MCF 10A (cell line): ENCODE results near the gene WFDC2. TPM values are rescaled to one million over a fixed set of nuclear protein-coding genes. Genes with fewer than 3 reads are reported as not detected.

ENCODE experiments used
- BruUV-seq: library from RNA; stranded (reverse); fragments of 400-500 nt; replicated peaks from 2 replicates; lab custom pipeline; 2021; lab: Mats Ljungman, UMichigan
- CTCF ChIA-PET: fragments of 300-600 bp; sonication (Branson Sonifier 250); formaldehyde crosslinking; extraction: SDS; loops from one replicate; lab custom pipeline; 2021; ENCODE audit warnings: antibody characterized with exemption, inconsistent platforms; lab: Yijun Ruan, JAX
- POLR2A ChIA-PET: fragments of 300-600, 350-650 bp; sonication (Branson Sonifier 250); formaldehyde crosslinking; extraction: SDS; loops from one replicate; lab custom pipeline; 2020; ENCODE audit warnings: antibody characterized with exemption, inconsistent platforms; lab: Yijun Ruan, JAX
- DNase-seq: peaks from one replicate; pipeline ENCODE4 v3.0.0-alpha.2; 2018; ENCODE audit not compliant: unreplicated experiment
- H3K27ac Mint-ChIP-seq: one replicate; pipeline ENCODE4 v1.8.0; 2022; ENCODE audit warnings: mild to moderate bottlenecking, low read depth, mixed read lengths; ENCODE audit not compliant: unreplicated experiment
- H3K27me3 Mint-ChIP-seq: one replicate; pipeline ENCODE4 v1.8.0; 2022; ENCODE audit warnings: mixed read lengths; ENCODE audit not compliant: insufficient read depth, unreplicated experiment
- H3K36me3 Mint-ChIP-seq: one replicate; pipeline ENCODE4 v1.8.0; 2022; ENCODE audit warnings: mild to moderate bottlenecking, moderate library complexity, mixed read lengths; ENCODE audit not compliant: insufficient read depth, unreplicated experiment
- H3K4me1 Mint-ChIP-seq: one replicate; pipeline ENCODE4 v1.8.0; 2022; ENCODE audit warnings: mixed read lengths; ENCODE audit not compliant: insufficient read depth, unreplicated experiment
- H3K4me3 Mint-ChIP-seq: one replicate; pipeline ENCODE4 v1.8.0; 2022; ENCODE audit warnings: mild to moderate bottlenecking, moderate library complexity, mixed read lengths; ENCODE audit not compliant: unreplicated experiment
- H3K9me3 Mint-ChIP-seq: one replicate; pipeline ENCODE4 v1.8.0; 2022; ENCODE audit warnings: mixed read lengths; ENCODE audit not compliant: unreplicated experiment
- CTCF ChIP-seq: fragments of 200-600 bp; IDR thresholded peaks from one replicate; pipeline ENCODE4 v1.8.0; 2022; ENCODE audit warnings: antibody characterized with exemption, mild to moderate bottlenecking; ENCODE audit not compliant: unreplicated experiment
- intact Hi-C: fragments of 100-400 bp; cut with micrococcal nuclease; formaldehyde crosslinking; loops from 2 replicates; pipeline ENCODE4 v1.14.1; 2022
- total RNA-seq: library from RNA; stranded (reverse); gene quantifications from 2 replicates; pipeline ENCODE4 v1.2.3, GENCODE V29; 2022

The WFDC2 gene
- total RNA-seq, 1 experiment from 2014 or later, result not detected

GRCh38 chr20:45501600-45501999 is 32.0 kb downstream of the WFDC2 start:
- no peaks in the 10 kb centered on the region for H3K9me3 Mint-ChIP-seq
- no peak for TF ChIP-seq CTCF
- ChIA-PET POLR2A (interaction anchor here (0.6 to 3.0 kb wide), 7 partner anchors 9 to 205 kb away, joined by 3 to 18 read pairs (median 4); no protein-coding TSS in a partner anchor), CTCF (interaction anchor here (1.0 to 3.2 kb wide), 4 partner anchors 16 to 182 kb away, joined by 3 to 11 read pairs (median 6); no protein-coding TSS in a partner anchor)
- no TSS peak for BruUV-seq
- intact Hi-C loops, result no loop called here
- H3K27me3 Mint-ChIP-seq, result peaks cover 40% of the 10 kb centered on the region
- H3K4me1 Mint-ChIP-seq, result peaks cover 4% of the 10 kb centered on the region
- no peak overlapping the region for H3K4me3 Mint-ChIP-seq
- H3K27ac Mint-ChIP-seq, result no peak overlapping the region
- no peak for DNase-seq
- no peaks in the 10 kb centered on the region for H3K36me3 Mint-ChIP-seq

- no peak for TF ChIP-seq CTCF
- CTCF ChIA-PET, result interaction anchor here (0.6 to 3.2 kb wide), 5 partner anchors 12 to 291 kb away, joined by 3 to 11 read pairs (median 4); no protein-coding TSS in a partner anchor
- intact Hi-C loops, result no loop called here
- no TSS peak for BruUV-seq
- Mint-ChIP-seq H3K4me3 (no peak overlapping the region), H3K36me3 (no peaks in the 10 kb centered on the region), H3K27ac (no peak overlapping the region), H3K4me1 (peaks cover 13% of the 10 kb centered on the region), H3K27me3 (peaks cover 31% of the 10 kb centered on the region), H3K9me3 (no peaks in the 10 kb centered on the region)
- POLR2A ChIA-PET, result interaction anchor here (0.6 to 3.0 kb wide), 8 partner anchors 8 to 510 kb away, joined by 3 to 18 read pairs (median 4); partner anchors contain the start of gene SDC4
- no peak for DNase-seq
These were observed 33.0 kb downstream of the WFDC2 start for GRCh38 chr20:45502561-45502960.

- no peaks in the 10 kb centered on the region for H3K36me3 Mint-ChIP-seq
- ChIA-PET POLR2A (interaction anchor here (0.6 to 3.0 kb wide), 5 partner anchors 14 to 543 kb away, joined by 3 to 18 read pairs (median 3); partner anchors contain the start of genes SDC4 and TOMM34), CTCF (interaction anchor here (1.6 to 3.2 kb wide), 2 partner anchors 11 to 67 kb away, joined by 3 to 11 read pairs; no protein-coding TSS in a partner anchor)
- TF ChIP-seq CTCF, result no peak
- no peak overlapping the region for H3K27ac Mint-ChIP-seq
- intact Hi-C loops, result no loop called here
- DNase-seq, result no peak
- BruUV-seq, result no TSS peak
- H3K27me3 Mint-ChIP-seq, result peaks cover 31% of the 10 kb centered on the region
- no peaks in the 10 kb centered on the region for H3K9me3 Mint-ChIP-seq
- H3K4me3 Mint-ChIP-seq, result no peak overlapping the region
- peaks cover 20% of the 10 kb centered on the region for H3K4me1 Mint-ChIP-seq
These were observed 33.9 kb downstream of the WFDC2 start for GRCh38 chr20:45503403-45503802.

GRCh38 chr20:45506398-45506797 is 36.8 kb downstream of the WFDC2 start:
- H3K4me3 Mint-ChIP-seq, result no peak overlapping the region
- CTCF ChIA-PET, result interaction anchor here (0.6 to 1.3 kb wide), 2 partner anchors 49 to 69 kb away, joined by 3 to 4 read pairs; no protein-coding TSS in a partner anchor
- H3K36me3 Mint-ChIP-seq, result no peaks in the 10 kb centered on the region
- peaks cover 8% of the 10 kb centered on the region for H3K27me3 Mint-ChIP-seq
- TF ChIP-seq CTCF, result no peak
- no TSS peak for BruUV-seq
- peaks cover 35% of the 10 kb centered on the region for H3K4me1 Mint-ChIP-seq
- peak overlapping the region; percentile 69 for H3K27ac Mint-ChIP-seq
- DNase-seq, result no peak
- intact Hi-C loops, result no loop called here
- POLR2A ChIA-PET, result interaction anchor here (0.7 to 2.3 kb wide), 5 partner anchors 12 to 170 kb away, joined by 3 to 19 read pairs (median 3); no protein-coding TSS in a partner anchor
- H3K9me3 Mint-ChIP-seq, result no peaks in the 10 kb centered on the region
